BJ (cell line): Measurements from ENCODE around the gene MICAL3. TPM values are rescaled to one million over a fixed set of nuclear protein-coding genes. Genes with fewer than 3 reads are reported as not detected.

Experiments used
- CTCF ChIA-PET: fragments of 350-600 bp; formaldehyde crosslinking; extraction: SDS; loops from one replicate; lab custom pipeline; 2021; ENCODE audit warnings: antibody characterized with exemption, inconsistent platforms; lab: Yijun Ruan, JAX
- POLR2A ChIA-PET: fragments of 300-600 bp; sonication (Branson Sonifier 250); formaldehyde crosslinking; extraction: SDS; loops from one replicate; lab custom pipeline; 2021; ENCODE audit warnings: antibody characterized with exemption; lab: Charles Lee
- DNase-seq: peaks from one replicate; pipeline ENCODE4 v3.0.0-alpha.2; 2011; ENCODE audit warnings: low read depth
- H3K27me3 ChIP-seq: 2 replicates; pipeline ENCODE4 v1.6.0; 2011; ENCODE audit warnings: low read length; ENCODE audit not compliant: control insufficient read depth, insufficient read depth
- H3K36me3 ChIP-seq: 2 replicates; pipeline ENCODE4 v1.5.1; 2011; ENCODE audit warnings: low read length; ENCODE audit not compliant: control insufficient read depth, insufficient read depth
- H3K4me3 ChIP-seq: 2 replicates; pipeline ENCODE4 v1.5.1; 2011; ENCODE audit warnings: low read depth, mild to moderate bottlenecking, control low read depth, low read length
- polyA plus RNA-seq: library from polyadenylated mRNA; depleted of rRNA; stranded (reverse); fragments of >200 nt; gene quantifications from 2 replicates; pipeline ENCODE4 v1.2.3, GENCODE V29; 2011
- TF ChIP-seq, protein P1 (sequence below): IDR thresholded peaks from 2 replicates; pipeline ENCODE4 v1.5.1; 2011; ENCODE audit warnings: low read depth, mild to moderate bottlenecking, control low read depth, inconsistent platforms, low read length, moderate library complexity; ENCODE audit not compliant: insufficient read depth

MICAL3 gene
- polyA plus RNA-seq, 1 experiment = 16.4 TPM

DNA sequence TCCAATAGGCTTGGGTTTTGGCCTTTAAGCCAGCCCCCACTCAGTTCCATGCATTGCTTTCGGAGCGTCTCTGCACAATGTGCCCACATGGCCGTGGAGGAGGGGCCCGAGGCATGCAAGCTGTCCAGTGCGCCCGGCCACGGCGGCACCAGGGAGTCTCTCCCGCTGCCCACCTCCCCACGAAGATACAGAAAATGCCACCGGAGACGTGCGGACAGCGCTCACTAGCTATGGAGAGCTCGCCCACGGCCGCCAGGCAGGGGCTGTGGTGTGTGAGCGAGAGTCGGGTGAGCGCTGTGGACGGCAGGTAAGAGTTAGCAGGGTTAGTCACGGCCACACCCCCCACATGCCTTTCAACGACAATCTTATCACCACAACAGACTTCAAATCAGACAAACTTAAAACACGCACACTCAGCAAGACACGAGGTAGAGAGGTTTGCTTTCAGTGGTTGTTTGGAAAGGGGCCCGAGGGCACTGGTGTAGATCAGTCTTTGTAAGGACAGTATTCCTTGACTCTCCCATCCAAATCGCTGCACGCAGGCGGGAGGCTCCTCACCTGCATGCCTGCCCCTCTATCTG is 231.4 kb downstream of the MICAL3 start:
- DNase-seq = no peak
- CTCF ChIA-PET = no interaction called here
- no peak overlapping the region for H3K4me3 ChIP-seq
- TF ChIP-seq, protein P1, sequence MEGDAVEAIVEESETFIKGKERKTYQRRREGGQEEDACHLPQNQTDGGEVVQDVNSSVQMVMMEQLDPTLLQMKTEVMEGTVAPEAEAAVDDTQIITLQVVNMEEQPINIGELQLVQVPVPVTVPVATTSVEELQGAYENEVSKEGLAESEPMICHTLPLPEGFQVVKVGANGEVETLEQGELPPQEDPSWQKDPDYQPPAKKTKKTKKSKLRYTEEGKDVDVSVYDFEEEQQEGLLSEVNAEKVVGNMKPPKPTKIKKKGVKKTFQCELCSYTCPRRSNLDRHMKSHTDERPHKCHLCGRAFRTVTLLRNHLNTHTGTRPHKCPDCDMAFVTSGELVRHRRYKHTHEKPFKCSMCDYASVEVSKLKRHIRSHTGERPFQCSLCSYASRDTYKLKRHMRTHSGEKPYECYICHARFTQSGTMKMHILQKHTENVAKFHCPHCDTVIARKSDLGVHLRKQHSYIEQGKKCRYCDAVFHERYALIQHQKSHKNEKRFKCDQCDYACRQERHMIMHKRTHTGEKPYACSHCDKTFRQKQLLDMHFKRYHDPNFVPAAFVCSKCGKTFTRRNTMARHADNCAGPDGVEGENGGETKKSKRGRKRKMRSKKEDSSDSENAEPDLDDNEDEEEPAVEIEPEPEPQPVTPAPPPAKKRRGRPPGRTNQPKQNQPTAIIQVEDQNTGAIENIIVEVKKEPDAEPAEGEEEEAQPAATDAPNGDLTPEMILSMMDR = no peak
- POLR2A ChIA-PET = no interaction called here
- no peaks in the 10 kb centered on the region for H3K27me3 ChIP-seq
- H3K36me3 ChIP-seq = peaks cover 13% of the 10 kb centered on the region

DNA sequence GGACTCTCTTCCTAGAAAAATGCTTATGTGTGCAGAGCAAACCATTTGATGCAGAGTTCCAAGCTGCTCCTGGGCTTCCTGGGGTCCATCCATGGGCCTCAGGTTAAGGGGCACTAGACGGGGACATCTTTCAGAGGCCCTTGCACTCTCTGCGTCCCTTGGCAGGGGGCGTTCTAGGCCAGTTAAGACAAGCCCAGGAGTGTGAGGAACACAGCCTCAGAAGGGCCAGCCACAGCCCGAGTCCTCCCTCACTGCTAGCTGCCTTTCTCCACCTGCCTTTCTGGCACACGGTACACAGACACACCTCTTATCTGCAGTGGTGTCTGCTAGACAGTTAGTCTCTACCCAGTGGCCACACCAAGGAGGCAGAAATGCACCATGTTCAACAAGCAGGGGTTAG is 232.1 kb downstream of the MICAL3 start:
- no peaks in the 10 kb centered on the region for H3K27me3 ChIP-seq

DNA sequence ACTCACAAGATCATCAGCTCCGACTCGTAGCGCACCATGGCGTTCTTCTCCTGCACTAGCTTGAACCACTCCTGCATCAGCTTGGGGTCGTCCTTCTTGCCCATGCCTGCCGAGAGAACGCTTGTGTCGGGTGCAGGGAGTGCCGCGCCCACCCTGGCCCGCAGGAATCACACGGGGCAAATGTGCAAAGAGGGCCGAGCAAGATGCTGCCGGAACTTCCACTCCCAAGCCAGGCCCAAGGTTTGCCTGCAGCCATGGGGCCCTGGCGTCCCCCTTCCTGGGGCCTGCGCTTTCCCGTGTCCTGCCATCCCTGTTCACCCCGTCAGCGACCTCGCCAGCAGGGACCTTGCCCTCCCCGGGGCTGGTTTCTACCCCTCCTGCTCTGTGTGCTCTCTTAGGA is 233.2 kb downstream of the MICAL3 start:
- Histone ChIP-seq H3K4me3 (no peak overlapping the region), H3K27me3 (no peaks in the 10 kb centered on the region), H3K36me3 (peaks cover 13% of the 10 kb centered on the region)
- CTCF ChIA-PET = no interaction called here
- POLR2A ChIA-PET = no interaction called here
- TF ChIP-seq, protein P1 = no peak
- no peak for DNase-seq

More for the DNA sequence above, 232.1 kb downstream of the MICAL3 start:
- no peak for DNase-seq
- Histone ChIP-seq H3K36me3 (peaks cover 13% of the 10 kb centered on the region), H3K4me3 (no peak overlapping the region)
- POLR2A ChIA-PET = no interaction called here
- CTCF ChIA-PET = interaction anchor here (0.8 kb wide), 1 partner anchor 50 kb away, joined by 3 read pairs; no protein-coding TSS in a partner anchor
- TF ChIP-seq, protein P1 = no peak

DNA sequence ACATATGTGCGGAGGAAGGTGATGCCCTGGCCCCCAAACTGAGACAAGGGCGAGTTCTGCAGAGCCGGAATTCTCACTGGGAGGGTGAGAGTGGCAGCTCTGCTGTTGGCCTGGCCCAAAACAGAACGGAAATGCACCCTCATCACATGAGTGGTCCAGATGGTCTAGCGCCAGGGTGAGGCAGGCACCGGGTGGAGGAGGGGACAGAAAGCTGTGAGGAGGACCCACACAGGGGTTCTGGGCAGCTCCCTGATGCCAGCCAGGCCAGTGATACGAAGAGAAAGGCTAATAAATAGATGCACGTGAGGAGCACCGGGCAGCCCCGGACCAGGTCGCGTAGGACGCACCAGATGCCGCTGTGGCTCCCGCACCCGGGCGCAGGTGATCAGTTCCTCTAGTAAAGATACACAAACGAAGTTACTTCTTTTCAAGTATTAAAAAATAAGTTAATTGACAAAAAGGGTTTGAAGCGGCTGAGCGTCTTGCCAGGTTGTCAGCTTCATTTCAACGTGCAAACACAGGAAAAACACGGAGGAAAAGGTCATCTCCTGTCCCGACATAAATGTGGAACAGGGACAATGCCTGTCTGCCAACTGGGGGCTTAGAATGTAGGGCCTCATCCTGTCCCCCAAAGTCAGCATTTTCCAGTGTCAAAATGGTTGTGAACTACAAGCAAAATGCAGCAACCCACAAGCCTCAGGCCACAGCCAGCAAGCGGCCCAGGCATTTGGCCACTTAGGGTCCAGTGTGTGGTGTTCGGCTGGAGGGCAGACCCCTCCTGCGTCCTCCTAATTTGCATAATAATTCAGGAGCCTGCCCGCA is 234.8 kb downstream of the MICAL3 start:
- TF ChIP-seq, protein P1 = no peak
- peaks cover 13% of the 10 kb centered on the region for H3K36me3 ChIP-seq
- no peak overlapping the region for H3K4me3 ChIP-seq
- CTCF ChIA-PET = interaction anchor here (1.1 to 6.2 kb wide), 4 partner anchors 10 to 286 kb away, joined by 3 to 50 read pairs (median 5); no protein-coding TSS in a partner anchor
- H3K27me3 ChIP-seq = no peaks in the 10 kb centered on the region
- POLR2A ChIA-PET = no interaction called here
- no peak for DNase-seq
